Coronary artery (tissue), 2 donors: ENCODE measurements around the gene TNNT1.

Experiments
- DNase-seq: peaks from one replicate; pipeline ENCODE4 v3.0.0-alpha.2; 2017; ENCODE audit warnings: low spot score
- H3K27ac ChIP-seq, 2 donors: fragments of 200-600 bp; sonication (generic); one replicate each; pipeline ENCODE4 v1.5.1; 2016 to 2019
- H3K4me3 ChIP-seq: fragments of 200-600 bp; sonication (generic); 2 replicates; pipeline ENCODE4 v1.5.1; 2016; ENCODE audit warnings: mild to moderate bottlenecking, moderate library complexity
- TF ChIP-seq, protein P1 (sequence below): fragments of 200-600 bp; sonication (generic); IDR thresholded peaks from one replicate; pipeline ENCODE4 v1.5.1; 2019; ENCODE audit warnings: antibody characterized with exemption

Gene TNNT1

DNA sequence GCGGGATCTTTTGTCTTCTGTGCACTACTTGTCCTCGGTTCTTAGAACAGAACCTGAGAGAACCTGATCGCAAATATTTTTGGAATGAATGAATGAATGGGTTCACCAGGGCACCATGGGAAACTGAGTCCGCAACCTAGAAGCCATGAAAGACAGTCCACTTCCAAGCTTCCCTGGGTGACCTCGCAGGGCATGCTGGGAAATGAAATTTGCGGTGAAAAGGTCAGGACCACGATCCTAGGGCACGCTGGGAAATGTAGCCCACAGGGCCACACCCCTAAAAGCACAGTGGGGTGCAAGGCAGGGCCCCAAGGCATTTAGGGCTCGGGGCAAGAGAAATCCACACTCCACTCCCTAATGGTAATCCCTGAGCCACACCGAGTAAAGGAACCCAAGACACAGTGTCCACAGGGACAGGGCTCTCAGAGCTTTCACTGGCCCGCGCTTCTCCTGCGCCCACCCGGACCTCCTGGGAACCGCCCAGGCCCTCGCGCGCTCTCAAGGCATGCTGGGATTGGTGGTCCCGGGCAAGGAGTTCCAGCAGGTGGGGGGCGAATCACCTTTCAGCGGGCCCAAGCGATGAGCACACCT lies 30.5 kb downstream of the TNNT1 start:
- peak overlapping the region; percentile 97 for H3K4me3 ChIP-seq
- DNase-seq, result no peak
- TF ChIP-seq, protein P1, sequence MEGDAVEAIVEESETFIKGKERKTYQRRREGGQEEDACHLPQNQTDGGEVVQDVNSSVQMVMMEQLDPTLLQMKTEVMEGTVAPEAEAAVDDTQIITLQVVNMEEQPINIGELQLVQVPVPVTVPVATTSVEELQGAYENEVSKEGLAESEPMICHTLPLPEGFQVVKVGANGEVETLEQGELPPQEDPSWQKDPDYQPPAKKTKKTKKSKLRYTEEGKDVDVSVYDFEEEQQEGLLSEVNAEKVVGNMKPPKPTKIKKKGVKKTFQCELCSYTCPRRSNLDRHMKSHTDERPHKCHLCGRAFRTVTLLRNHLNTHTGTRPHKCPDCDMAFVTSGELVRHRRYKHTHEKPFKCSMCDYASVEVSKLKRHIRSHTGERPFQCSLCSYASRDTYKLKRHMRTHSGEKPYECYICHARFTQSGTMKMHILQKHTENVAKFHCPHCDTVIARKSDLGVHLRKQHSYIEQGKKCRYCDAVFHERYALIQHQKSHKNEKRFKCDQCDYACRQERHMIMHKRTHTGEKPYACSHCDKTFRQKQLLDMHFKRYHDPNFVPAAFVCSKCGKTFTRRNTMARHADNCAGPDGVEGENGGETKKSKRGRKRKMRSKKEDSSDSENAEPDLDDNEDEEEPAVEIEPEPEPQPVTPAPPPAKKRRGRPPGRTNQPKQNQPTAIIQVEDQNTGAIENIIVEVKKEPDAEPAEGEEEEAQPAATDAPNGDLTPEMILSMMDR, result no peak
- peak overlapping the region; percentile 94 to 97 for H3K27ac ChIP-seq

DNA sequence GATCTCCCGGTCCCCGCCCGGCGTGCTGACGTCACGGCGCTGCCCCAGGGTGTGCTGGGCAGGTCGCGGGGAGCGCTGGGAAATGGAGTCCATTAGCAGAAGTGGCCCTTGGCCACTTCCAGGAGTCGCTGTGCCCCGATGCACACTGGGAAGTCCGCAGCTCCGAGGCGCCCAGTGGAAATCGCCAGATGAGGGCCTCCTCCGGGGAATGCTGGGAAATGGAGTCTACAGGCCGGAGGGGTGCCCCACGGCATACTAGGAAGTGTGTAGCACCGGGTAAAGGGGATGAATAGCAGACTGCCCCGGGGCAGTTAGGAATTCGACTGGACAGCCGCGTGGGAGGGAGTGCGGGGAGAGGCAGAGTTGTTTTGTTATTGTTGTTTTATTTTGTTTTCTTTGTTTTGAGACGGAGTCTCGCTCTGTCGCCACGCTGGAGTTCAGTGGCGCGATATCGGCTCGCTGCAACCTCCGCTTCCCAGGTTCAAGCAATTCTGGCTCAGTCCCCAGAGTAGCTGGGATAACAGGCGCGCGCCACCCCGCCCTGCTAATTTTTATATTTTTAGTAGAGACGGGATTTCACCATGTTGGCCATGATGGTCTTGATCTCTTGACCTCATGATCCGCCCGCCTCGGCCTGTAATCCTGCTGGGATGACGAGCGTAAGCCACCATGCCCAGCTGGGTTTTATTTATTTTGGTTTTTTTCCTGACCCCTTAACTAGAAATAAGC lies 31.2 kb downstream of the TNNT1 start:
- H3K4me3 ChIP-seq, result peak overlapping the region; percentile 97
- TF ChIP-seq, protein P1, result no peak
- H3K27ac ChIP-seq, result peak overlapping the region; percentile 94 to 97
- peak; percentile 99 for DNase-seq

DNA sequence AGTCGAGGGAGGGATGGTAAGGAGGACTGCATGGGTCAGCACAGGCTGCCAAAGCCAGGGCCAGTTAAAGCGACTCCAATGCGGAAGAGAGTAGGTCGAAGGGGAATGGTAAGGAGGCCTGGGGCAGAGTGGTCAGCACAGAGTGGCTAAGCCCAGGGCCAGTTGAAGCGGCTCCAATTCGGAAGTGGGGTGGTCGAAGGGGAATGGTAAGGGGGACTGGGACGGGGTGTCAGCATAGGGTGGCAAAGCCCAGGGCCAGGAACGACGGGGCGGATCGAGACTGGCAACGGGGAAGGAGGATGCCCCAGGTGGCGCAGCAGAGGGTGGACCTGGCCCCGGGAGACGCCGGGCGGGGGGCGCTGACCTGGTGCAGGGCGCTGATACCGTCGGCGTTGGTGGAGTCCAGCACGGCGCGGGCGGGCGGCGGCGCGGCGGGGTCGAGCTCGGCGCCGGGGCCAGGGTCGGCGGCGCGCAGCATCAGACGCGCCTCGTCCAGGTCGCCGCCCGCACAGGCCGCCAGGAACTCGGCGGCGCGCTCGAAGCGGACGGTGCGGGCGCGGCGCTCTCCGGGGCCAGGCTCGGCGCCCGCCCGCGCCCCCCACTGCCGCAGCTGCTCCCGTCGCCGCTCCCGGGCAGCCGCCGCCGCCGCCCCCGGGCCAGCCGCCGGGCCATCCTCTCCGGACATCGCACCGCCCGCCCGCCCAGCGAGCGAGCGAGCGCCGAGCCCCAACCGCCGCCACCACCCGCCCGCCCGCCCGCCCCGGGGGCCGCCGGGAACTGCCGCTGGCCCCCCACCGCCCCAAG lies 31.9 kb downstream of the TNNT1 start, which contains the start of gene PPP1R12C:
Gene PPP1R12C (minus strand): TSS at position 779 of the 804 bp plus-strand sequence. CDS start 94 bp downstream, at position 685.
- TF ChIP-seq, protein P1, result no peak
- Histone ChIP-seq H3K27ac (peak within 1 kb of the TSS; percentile 94 to 97), H3K4me3 (peak within 1 kb of the TSS; percentile 97)
- no peak for DNase-seq

DNA sequence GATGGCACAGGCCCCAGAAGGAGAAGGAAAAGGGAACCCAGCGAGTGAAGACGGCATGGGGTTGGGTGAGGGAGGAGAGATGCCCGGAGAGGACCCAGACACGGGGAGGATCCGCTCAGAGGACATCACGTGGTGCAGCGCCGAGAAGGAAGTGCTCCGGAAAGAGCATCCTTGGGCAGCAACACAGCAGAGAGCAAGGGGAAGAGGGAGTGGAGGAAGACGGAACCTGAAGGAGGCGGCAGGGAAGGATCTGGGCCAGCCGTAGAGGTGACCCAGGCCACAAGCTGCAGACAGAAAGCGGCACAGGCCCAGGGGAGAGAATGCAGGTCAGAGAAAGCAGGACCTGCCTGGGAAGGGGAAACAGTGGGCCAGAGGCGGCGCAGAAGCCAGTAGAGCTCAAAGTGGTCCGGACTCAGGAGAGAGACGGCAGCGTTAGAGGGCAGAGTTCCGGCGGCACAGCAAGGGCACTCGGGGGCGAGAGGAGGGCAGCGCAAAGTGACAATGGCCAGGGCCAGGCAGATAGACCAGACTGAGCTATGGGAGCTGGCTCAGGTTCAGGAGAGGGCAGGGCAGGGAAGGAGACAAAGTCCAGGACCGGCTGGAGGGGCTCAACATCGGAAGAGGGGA lies 32.7 kb downstream of the TNNT1 start:
- Histone ChIP-seq H3K27ac (peak overlapping the region; percentile 94 to 97), H3K4me3 (peak overlapping the region; percentile 97)
- TF ChIP-seq, protein P1, result no peak
- DNase-seq, result no peak

DNA sequence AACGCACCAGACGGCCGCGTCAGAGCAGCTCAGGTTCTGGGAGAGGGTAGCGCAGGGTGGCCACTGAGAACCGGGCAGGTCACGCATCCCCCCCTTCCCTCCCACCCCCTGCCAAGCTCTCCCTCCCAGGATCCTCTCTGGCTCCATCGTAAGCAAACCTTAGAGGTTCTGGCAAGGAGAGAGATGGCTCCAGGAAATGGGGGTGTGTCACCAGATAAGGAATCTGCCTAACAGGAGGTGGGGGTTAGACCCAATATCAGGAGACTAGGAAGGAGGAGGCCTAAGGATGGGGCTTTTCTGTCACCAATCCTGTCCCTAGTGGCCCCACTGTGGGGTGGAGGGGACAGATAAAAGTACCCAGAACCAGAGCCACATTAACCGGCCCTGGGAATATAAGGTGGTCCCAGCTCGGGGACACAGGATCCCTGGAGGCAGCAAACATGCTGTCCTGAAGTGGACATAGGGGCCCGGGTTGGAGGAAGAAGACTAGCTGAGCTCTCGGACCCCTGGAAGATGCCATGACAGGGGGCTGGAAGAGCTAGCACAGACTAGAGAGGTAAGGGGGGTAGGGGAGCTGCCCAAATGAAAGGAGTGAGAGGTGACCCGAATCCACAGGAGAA lies 33.5 kb downstream of the TNNT1 start:
- DNase-seq, result no peak
- Histone ChIP-seq H3K27ac (peak overlapping the region; percentile 94 to 97), H3K4me3 (peak overlapping the region; percentile 97)
- TF ChIP-seq, protein P1, result no peak

DNA sequence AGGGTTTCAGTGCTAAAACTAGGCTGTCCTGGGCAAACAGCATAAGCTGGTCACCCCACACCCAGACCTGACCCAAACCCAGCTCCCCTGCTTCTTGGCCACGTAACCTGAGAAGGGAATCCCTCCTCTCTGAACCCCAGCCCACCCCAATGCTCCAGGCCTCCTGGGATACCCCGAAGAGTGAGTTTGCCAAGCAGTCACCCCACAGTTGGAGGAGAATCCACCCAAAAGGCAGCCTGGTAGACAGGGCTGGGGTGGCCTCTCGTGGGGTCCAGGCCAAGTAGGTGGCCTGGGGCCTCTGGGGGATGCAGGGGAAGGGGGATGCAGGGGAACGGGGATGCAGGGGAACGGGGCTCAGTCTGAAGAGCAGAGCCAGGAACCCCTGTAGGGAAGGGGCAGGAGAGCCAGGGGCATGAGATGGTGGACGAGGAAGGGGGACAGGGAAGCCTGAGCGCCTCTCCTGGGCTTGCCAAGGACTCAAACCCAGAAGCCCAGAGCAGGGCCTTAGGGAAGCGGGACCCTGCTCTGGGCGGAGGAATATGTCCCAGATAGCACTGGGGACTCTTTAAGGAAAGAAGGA lies 34.4 kb downstream of the TNNT1 start:
- TF ChIP-seq, protein P1, result no peak
- Histone ChIP-seq H3K27ac (peak overlapping the region; percentile 94 to 97), H3K4me3 (peak overlapping the region; percentile 97)
- DNase-seq, result no peak
